AG08396 (cell line): ENCODE results near the gene DLGAP1.
A peak's percentile ranks its signal among the peaks of the same experiment; 100 is the strongest.

Experiments
- DNase-seq: peaks from one replicate; pipeline ENCODE4 v3.0.0; 2012; ENCODE audit warnings: low spot score, mixed read lengths

DLGAP1 gene

GRCh38 chr18:3688690-3689089, 766.4 kb downstream of the DLGAP1 start:
- DNase-seq, result peak; percentile 79

GRCh38 chr18:3683483-3683882, 771.6 kb downstream of the DLGAP1 start:
- no peak for DNase-seq

GRCh38 chr18:3682061-3682460, 773.0 kb downstream of the DLGAP1 start:
- DNase-seq, result no peak

GRCh38 chr18:3679241-3679640, 775.9 kb downstream of the DLGAP1 start:
- no peak for DNase-seq

DNA sequence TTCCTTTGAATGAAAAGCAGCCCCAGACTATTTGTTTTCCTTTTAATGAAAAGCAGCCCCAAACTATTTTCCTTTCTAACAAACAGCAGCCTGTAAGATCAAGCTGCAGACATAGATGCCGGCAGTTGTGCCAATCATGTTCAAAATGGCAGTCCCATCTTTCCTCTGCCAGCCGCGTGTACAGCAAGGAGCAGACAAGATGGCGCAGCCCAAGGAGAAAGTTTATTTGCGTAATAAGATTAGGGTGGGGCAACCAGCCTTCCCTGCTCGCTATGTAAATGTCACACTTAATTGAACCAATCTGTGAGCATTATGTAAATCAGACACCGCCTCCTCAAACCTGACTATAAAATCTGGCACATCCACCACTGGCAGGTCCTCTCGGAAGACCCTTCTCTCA, 779.1 kb downstream of the DLGAP1 start:
- DNase-seq, result no peak

DNA sequence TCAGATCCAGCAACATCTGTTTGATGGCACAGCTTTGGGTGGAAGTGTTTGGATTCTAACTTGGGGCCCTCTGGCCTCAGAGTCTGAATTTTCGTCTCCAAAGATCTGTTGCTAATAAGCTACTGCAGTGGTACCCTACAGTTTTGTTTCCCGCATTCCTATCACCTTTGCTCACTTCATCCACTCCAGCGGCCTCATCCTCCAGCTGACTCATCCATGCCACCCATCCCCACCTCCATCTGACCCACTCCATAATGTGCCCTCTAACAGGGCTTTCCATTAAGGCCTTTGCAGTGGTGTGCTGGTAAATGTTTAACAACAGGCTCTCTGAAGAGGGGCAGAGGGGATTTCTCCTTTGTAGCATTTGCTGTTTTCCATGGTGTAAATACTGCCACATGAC, 779.7 kb downstream of the DLGAP1 start:
- DNase-seq, result no peak

DNA sequence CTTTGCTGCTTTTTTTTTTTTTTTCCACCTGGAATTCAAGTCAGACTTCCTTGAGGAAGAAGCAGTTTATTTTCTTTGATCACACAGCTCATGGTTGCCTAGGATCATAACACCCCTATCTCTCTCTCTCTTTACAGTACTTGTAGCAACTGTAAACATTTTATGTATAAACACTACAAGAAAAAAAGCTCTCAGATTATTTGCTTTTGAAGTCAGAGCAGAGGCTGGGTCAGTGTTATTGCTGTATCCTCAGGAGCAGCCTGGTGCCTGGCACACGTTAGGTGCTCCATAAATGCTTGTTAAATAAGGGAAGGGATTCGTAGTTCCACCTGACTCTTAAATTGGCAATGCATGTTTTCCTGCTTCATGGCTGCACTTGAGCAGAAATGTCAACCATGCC, 783.9 kb downstream of the DLGAP1 start:
- no peak for DNase-seq

DNA sequence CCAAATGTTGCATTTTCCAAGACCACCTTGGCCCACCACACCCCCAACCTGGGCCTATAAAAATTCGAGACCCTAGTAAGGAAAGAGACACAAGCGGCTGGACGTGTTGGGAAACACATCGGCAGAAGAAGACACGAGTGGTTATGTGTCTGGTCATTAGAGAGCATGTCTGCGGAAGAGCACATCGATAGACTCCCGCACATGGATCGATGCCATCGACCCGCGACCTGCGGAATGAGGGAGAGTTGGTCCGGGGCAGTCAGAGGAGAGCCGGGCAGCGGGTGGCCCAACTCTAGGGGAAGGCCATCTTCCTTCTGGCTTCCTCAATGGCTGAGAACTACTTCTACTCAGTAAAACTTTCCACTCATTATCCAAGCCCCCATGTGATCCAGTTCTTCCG, 785.7 kb downstream of the DLGAP1 start:
- no peak for DNase-seq

DNA sequence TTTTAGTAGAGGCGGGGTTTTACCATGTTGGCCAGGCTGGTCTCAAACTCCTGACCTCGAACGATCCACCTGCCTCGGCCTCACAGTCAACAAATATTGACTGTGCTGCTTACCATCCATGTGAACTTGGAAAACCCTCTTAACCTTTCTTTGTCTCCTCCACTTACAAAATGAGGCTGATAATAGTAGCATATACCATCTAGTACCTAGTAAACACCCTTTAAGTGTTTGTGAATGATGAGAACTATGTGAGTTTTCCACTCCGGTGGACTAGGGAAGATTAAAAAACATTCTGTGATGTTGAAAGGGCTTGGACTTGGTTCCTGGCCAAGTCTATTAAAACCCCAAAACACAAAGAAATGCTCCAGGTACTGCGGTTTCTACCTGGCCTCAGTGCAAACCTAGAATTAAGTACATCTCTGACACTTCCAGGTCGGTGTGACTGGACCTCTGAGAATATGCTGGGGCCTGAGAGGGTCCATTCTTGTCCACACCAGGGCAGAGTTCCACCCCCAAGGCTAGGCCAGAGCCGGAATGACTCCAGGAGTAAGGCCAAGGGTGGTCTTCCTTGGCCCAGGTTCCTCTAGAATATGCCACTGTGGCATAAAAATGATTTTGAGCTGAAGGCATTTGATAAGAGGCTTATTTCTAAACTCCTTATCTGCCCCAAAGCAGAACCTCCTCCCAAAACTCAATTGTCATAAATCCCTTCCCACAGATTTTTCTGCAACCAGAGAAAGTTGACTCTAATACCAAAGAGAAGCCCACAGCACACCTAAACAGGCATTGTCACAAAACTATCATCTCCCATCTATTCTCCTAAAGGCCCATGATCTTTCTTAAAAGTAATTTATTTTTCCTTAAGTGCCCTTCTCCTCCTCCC, 787.6 kb downstream of the DLGAP1 start:
- DNase-seq, result no peak

DNA sequence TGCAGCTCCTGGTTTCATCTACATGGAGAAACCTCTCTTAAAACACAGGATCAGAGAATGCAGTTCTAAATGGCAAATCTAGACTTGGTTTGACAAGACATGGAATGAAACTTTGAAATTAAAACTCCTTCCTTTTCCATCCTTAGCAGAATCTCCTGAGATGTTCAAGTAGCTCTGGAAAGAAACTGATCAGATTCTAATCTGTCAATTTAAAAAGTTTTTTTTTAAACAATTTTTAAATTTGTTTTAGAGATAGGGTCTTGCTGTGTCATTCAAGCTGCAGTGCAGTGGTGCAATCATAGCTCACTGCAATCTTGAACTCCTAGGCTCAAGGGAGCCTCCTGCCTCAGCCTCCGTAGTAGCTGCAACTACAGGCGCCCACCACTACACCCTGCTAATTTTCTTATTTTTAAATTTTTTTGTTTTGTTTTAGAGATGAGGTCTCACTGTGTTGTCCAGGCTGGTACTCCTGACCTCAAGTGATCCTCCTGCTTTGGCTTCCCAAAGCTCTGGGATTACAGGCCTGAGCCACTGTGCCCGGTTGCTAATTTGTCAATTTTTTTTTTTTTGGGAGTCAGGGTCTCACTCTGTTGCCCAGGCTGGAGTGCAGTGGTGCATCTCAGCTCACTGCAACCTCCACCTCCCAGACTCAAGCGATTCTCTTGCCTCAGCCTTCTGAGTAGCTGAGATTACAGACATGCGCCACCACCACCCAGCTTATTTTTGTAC, 788.4 kb downstream of the DLGAP1 start:
- no peak for DNase-seq

DNA sequence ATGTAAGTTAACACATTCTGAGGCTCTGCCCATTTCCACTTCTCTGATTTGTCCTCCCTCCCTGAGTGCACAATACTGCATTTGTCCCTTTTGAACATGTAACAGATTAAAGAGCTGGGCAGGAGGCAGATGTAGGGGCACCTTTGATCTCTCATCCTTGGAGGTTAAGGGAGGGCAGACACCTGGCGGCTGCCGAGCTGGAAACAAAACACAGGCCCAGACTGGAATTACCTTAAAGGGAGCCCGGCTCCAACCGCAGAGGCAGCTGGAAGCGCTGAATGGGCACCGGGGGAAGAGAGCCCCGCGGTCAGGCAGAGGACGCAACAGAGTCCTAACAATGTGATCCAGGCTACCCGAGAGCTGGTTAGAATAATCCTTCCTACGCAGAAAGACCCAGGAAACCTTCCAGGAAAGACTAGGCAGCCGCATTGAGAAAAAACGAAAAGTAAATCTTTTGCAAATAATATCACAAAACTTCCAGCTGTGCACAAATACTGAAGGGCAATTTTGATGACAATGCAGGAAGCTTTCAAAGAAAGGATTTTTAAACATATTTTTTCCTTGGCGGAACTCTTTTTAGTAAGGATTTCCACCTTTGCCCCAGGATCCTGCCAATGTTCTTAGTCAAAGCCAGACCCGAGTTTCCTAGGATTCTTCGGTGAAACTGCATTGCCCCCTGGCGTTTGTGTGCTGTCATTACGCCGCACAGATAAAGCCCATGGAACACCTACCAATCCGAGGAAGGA, 789.2 kb downstream of the DLGAP1 start:
- DNase-seq, result peak; percentile 81

DNA sequence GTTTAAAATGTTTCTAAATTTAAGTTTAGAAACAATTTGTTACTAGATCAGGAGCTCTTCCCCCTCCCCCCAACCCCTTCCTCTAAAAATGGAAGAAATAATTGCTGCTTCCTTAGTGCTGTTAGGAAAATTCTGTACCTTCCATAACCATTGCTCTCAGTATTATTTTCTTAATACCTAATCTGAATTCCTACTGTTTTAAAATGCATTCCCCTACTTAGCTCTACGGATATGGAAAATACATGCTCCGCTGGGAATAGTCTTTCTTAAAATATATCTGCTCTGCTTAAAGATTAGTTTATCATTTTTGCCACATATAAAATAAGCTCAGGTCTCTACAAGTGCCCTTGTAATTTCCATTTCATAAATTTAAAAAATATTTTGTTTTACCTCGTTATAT, 789.9 kb downstream of the DLGAP1 start:
- DNase-seq, result no peak

GRCh38 chr18:3664563-3665178, 790.4 kb downstream of the DLGAP1 start:
- no peak for DNase-seq

GRCh38 chr18:3663870-3664512, 791.1 kb downstream of the DLGAP1 start:
- no peak for DNase-seq

DNA sequence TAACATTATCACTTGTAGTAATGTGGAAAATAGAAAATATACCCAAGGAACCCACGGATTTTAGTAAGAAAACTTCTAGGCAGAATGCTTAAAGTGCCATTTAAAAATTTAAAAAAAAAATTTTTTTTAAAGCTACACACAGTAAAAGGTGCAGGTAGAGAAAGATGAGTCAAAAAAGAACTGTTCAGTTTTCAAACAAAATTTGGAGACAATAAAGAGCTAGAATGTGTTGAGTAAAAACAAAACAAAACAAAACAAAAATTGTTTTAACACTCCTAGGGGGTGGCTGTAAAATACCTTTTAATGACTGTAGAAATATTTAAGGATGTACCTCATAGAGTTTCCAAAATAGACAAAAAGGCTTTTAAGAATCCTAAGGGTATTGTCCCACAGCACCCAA, 793.1 kb downstream of the DLGAP1 start:
- DNase-seq, result no peak

- no peak for DNase-seq
Observed at GRCh38 chr18:3660739-3661515, 794.2 kb downstream of the DLGAP1 start.

GRCh38 chr18:3658529-3658928, 796.6 kb downstream of the DLGAP1 start:
- DNase-seq, result no peak

- DNase-seq, result no peak
Observed at GRCh38 chr18:3655254-3656050, 799.7 kb downstream of the DLGAP1 start.

DNA sequence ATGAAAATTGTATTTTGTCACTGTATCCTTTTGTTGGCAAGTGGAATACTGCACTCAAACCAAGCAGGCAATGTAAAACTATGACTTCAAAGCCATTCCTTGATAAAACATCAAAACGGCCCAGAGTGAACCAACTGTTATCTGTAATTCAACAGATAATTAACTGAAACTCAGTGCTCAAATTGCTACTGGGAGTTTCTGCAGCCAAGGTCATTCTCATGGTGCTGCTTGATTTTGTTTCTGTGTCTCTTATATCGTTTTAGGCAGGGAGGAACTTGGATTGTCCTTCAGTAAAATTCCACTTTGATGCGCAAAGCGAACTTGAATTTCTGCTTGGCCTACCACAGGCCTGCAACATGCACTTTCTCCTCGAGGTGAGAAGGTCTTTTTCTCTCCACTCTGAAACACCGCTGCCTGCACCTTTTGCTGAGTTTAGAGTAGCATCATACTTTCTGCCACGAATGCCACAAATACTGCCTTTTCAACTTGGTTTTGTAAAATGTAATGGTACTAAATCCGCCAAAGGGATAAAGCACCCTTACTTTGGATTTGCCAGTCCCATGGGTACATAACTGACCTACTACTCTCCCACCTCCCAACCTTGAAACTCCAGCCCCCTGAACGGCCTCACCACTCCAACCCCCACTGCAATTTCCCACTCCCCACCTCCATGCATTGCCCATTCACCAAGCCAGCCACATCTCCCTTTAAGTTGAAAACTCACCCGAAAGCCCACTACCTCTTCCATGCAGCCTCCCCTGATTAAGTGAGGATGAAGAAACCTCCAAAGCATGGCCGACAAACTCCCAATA, 800.5 kb downstream of the DLGAP1 start:
- DNase-seq, result no peak
